ENCODE results near the gene ESR1.
"Not testable (repeated sequence)": the region's sequence is repeated elsewhere in the genome, so short reads cannot be mapped to it uniquely, and the experiment has no call there.

ESR1 gene

DNA sequence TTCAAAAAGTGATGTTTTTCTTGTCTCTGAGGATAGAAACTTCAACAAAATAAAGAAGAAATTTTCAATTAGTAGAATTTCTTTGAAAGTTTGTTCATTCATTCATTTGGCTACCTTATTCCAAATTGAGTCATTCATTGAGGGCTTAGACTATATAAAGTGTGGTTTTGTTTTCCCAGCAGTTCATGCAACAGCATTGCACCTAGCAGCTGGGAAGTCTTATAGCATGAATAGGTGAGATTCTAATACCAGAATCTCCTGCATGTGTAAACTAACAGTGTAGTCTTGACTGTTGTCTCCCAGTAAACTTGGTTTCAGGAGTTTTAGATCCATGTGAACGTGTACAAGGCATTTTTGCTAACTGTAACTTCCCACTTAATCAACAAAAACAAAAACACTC is 7.1 kb downstream of the ESR1 start:
- DNase-seq = no peak

DNA sequence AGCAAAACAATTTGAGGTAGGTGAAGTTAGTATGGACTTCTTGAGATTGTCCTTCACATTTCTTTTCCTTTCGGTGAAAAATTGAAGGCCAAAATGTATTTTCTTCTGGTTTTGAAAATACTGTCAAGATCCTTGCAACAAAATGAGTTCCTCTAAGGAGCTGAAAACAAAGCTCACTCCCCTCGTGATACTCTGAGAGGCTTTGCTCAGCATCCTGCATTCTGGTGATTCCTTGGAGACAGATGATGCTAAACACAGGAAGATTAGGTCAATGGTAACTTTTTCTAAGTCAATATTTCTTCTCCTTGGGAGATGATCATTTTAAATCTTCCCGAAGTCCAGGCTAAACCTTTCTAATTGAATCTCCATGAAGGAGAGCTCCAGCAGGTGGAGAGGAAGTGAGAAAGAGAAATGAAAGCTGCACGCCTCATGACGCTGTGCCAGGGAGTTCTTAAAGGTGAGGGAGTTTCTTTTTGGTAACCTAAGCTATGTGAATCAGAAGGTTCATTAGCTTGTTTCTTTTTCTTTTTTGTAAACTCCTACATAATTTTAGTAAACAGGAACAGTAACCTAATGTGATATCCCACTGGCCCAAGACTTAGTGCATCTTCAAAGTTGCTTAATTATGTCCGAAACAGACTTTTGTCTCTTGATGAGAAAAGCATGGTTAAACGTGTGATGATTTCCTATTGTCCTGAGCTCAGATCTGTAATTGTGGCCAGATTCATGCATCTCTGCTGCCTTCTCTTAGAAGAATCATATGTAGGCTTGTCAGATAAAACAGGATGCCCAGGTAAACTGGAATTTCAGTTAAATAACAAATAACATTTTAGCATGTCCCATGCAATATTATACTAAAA is 15.0 kb downstream of the ESR1 start:
- no peak for DNase-seq

- no peak for DNase-seq
Observed at GRCh38 chr6:151826517-151827142, 19.1 kb downstream of the ESR1 start.

GRCh38 chr6:151832710-151833109 is 25.2 kb downstream of the ESR1 start:
- DNase-seq = no peak

DNA sequence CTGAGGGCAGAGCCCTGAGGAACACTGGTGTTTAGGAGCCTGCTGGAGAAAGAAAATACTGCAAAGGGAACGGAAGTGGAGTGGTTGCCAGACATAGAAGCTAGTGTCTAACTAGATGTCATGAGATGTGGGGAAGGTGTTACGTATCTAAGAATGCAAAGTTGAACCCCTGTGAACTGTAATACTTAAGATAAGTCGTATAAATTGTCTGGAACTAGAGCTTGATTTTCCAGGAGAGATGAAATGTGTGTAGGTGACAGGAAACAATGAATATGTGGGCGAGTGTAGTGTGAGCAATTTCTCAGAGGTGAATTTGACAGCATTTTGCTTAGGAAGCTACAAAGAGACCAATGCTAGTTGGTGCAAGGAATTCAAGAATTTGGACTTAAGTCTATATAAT is 27.9 kb downstream of the ESR1 start:
- no peak for DNase-seq

DNA sequence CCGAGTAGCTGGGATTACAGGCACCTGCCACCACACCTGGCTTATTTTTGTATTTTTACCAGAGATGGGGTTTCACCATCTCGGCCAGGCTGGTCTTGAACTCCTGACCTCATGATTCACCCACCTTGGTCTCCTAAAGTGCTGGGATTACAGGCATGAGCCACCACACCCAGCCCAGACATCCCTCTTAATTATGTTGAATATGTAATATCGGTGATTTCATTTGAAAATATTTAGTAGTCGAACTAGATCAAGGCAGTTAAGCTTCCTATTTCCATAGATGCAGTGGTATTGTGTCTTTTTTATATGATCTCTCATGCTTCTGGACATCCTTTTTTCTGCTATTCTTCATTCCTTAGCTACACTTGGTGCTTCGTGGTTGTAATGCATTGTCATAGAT is 29.7 kb downstream of the ESR1 start:
- no peak for DNase-seq

- DNase-seq = no peak
Observed at GRCh38 chr6:151842816-151843215, 35.3 kb downstream of the ESR1 start.

DNA sequence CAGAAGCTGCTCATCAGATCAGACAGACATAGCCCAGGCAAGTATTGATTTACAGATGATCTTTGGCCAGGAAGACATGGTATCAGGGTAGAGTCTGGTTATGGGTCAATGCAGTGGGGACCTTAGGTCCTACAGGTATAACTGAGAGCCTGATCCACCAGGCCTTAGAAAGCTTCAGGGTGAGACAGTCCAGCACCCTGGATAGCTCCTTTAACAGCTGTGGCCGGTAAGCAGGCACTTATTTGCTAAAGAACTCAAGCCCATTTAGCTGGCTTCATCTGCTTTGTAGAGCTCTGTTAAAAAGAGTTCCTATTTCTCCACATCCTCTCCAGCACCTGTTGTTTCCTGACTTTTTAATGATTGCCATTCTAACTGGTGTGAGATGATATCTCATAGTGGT is 39.6 kb downstream of the ESR1 start:
- no peak for DNase-seq

GRCh38 chr6:151850479-151851003 is 43.1 kb downstream of the ESR1 start:
- DNase-seq = no peak

GRCh38 chr6:151858294-151858693 is 50.8 kb downstream of the ESR1 start:
- DNase-seq = no peak

- no peak for DNase-seq
Observed at GRCh38 chr6:151862461-151862860, 55.0 kb downstream of the ESR1 start.

DNA sequence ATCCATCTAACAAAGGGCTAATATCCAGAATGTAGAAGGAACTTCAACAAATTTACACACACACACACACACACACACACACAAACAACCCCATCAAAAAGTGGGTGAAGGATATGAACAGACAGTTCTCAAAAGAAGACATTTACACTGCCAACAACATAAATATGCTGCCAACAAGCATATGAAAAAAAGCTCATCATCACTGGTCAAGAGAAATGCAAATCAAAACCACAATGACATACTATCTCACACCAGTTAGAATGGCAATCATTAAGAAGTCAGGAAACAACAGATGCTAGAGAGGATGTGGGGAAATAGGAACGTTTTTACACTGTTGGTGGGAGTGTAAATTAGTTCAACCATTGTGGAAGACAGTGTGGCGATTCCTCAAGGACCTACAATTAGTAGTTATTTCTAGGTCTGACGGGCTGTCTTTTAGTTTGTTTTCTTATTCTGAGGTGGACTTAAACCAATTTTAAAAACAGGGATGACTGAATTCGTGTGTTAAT is 59.9 kb downstream of the ESR1 start:
- not testable (repeated sequence) for DNase-seq

DNA sequence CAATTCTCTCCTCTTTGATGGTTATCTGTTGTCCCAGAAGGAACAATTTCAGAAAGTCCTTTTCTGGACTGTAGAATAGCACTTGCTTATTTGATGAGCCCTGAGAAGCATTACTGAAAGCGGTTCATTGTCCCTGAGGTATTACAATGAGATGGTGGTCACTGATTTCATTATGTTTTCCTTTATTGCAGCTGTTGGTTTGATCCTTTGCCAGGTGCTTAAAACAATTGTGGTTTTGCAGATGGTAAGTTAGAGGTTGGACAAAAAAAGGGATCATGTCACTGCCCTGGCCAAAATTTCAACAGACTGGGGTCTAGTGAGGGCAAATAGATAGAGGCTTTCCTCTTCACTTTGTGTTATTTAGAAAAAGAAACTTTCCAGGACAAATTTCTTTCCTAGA is 61.9 kb downstream of the ESR1 start:
- no peak for DNase-seq

GRCh38 chr6:151869787-151870186 is 62.3 kb downstream of the ESR1 start:
- DNase-seq = no peak

DNA sequence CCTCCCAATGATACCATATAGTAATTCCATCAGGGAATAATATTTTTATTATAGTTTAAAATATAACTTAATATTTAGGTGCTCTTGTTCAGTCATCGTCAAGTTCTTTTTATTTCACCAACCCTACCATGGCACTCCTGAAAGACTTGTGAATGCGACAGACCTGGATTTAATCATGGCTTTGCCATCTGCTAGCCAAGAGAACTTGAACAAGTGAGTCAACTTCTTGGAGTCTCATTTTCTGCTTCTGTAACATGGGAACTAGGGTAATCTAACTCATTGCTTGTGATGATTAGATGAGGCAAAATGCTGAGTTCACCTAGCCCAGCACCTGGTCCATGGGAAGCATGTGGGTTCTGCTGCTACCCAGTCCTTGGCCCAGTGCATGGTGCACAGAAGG is 62.9 kb downstream of the ESR1 start:
- DNase-seq = no peak

DNA sequence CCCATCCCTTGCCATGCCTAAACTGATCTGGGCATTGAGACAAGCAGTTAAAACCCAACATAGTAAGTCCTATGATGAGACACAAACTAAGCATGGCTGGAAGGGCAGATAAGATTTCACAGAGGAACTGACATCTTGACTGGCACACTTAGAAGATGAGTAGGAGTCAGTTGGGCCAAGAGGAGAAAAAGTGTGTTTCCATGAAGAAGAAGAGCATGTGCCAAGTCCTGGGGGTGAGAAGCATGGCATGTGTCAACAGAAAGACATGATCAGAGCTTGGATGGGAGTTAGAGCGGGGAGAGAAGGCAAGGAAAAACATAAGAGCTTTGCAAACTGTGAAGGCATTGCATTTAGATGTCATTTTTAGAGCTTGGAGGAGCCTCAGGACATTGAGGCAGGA is 68.0 kb downstream of the ESR1 start:
- DNase-seq = no peak

DNA sequence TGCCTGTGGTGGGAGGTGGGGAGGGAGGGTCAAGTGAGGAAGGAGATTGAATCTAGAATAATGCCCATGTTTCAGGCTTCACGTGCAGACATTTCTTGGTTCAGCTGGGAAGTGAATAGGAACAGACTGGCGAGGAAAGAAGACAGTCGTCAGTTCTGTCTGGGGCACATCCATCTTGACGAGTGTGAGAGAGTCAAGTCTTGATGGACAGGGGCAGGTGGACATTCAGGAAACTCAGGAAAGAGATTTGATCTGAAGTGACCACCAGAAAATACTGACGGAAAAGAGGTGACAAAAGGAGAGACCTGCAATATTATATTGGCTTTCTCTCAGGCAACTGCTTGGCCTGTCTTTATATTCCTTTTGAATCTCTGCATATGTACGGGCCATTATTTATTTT is 68.6 kb downstream of the ESR1 start:
- no peak for DNase-seq

DNA sequence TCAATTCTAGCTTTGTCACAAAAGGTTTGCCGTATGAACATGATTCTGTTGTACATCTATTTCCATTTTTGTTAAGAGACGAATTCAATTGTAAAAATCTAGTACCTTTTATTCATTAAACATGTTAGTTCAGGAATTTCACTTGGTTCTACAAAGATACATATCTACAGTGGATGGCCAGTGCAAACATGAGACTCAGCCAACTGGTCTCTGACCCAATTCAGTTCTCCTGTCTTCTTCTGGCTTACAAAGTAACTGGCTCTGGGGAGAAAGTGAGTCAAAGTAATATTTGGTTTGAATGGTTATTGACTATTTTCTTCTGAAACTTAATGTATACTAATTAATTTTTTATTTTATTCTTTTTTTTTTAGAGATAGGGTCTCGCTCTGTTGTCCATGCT is 70.0 kb downstream of the ESR1 start:
- no peak for DNase-seq

- no peak for DNase-seq
Observed at GRCh38 chr6:151881231-151881630, 73.7 kb downstream of the ESR1 start.

DNA sequence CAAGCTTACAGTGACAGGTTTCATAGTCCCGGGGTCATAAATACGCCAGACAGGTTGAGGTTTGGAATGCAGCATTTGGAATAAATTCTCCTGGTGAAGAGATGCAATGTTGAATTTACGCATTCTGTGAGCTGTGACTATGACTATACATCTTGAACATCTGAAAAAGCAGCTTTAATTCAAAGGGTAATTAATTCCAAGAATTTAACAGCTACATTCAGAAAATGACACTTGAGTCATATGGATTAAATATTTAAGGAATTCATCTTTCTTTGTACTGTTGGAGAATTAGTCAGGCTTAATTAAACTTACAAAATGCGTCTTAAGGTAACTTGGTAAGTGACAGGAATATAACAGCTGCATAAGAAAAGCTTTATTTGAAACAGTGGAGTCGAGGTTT is 74.7 kb downstream of the ESR1 start:
- no peak for DNase-seq

DNA sequence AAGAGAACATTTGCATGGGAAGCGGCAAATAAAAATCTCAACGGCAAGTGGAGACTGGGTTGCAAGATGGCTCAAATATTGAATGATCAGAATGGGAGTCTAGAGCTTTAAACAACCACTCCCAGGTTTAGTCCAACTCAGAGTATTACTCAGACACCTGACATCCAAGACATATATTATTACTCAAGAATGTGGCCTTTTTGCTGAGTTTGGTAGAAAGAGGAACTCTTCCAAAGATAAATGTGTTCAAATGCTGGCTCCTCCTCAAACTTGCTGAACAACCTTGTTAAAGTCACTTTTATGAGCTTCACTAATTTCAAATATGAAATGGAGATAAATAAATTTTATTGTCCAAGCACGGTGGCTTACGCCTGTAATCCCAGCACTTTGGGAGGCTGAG is 77.8 kb downstream of the ESR1 start:
- no peak for DNase-seq

DNA sequence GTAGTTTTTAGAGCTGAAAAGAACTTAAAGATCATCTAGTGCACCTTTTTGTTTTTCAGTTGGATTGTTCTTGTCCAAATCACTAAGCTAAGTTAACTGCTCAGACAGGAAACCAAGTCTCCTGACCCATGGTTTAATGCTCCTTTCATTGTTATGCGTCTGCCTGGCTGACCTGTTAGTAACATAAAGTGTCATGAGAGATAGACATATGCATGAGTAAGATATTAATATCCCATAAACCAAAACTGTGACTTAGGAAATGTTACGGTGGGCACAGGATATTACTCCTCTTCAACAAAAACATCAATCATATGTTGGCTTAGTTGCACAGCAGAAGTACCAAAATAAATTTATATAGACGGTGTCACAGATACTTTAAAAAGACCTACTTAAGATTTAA is 84.0 kb downstream of the ESR1 start:
- DNase-seq = no peak

DNA sequence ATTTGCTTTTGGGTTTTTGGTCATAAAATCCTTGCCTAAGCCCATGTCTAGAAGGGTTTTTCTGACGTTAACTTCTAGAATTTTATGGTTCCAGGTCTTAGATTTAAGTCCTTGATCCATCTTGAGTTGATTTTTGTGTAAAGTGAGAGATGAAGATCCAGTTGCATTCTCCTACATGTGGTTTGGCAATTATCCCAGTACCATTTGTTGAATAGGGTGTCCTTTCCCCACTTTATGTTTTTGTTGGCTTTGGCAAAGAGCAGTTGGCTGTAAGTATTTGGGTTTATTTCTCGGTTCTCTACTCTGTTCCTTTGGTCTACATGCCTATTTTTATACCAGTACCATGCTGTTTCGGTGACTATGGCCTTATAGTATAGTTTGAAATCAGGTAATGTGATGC is 86.9 kb downstream of the ESR1 start:
- DNase-seq = not testable (repeated sequence)

DNA sequence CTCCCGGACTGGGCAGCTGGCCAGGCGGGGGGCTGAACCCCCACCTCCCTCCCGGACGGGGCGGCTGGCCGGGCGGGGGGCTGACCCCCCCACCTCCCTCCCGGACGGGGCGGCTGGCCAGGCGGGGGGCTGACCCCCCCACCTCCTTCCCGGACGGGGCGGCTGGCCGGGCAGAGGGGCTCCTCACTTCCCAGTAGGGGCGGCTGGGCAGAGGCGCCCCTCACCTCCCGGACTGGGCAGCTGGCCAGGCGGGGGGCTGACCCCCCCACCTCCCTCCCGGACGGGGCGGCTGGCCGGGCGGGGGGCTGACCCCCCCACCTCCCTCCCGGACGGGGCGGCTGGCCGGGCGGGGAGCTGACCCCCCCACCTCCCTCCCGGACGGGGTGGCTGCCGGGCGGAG is 91.7 kb downstream of the ESR1 start:
- DNase-seq = not testable (repeated sequence)

All from activated CD4-positive, alpha-beta T cell treated with anti-CD3 and anti-CD28 coated beads, Interleukin-2, amount 50 U/mL, for 1 hour (primary cell).